HG02763 (cell line): ENCODE data around the gene RPL12.

Experiments used
- ATAC-seq: cut with Tn5 transposase; IDR thresholded peaks from one replicate; pipeline ENCODE4 v1.9.1; 2021; ENCODE audit warnings: mild to moderate bottlenecking, moderate library complexity; ENCODE audit not compliant: unreplicated experiment

The RPL12 gene

GRCh38 chr9:127444921-127445850, 6.0 kb downstream of the RPL12 start:
- ATAC-seq = no peak

- ATAC-seq = no peak
Measured at GRCh38 chr9:127444283-127444920, 6.8 kb downstream of the RPL12 start.

- ATAC-seq = no peak
Measured at GRCh38 chr9:127438394-127438793, 12.8 kb downstream of the RPL12 start.

GRCh38 chr9:127437497-127438264, 13.5 kb downstream of the RPL12 start:
- ATAC-seq = no peak

GRCh38 chr9:127430415-127430814, 20.8 kb downstream of the RPL12 start:
- no peak for ATAC-seq

GRCh38 chr9:127428348-127428747, 22.9 kb downstream of the RPL12 start:
- no peak for ATAC-seq

GRCh38 chr9:127426756-127427155, 24.4 kb downstream of the RPL12 start:
- no peak for ATAC-seq

GRCh38 chr9:127424676-127424999, 26.6 kb downstream of the RPL12 start:
- ATAC-seq = no peak

GRCh38 chr9:127423934-127424675, 27.1 kb downstream of the RPL12 start, which contains the start of gene ZNF79:
ZNF79 (plus strand) TSS chr9:127424382; CDS start chr9:127424788, 406 bp downstream.
- ATAC-seq = peak; percentile 88

GRCh38 chr9:127423476-127423933, 27.7 kb downstream of the RPL12 start:
- ATAC-seq = no peak

- ATAC-seq = no peak
Measured at GRCh38 chr9:127422787-127423186, 28.4 kb downstream of the RPL12 start.

GRCh38 chr9:127422133-127422782, 28.9 kb downstream of the RPL12 start:
- ATAC-seq = no peak

GRCh38 chr9:127421057-127421456, 30.1 kb downstream of the RPL12 start:
- no peak for ATAC-seq

- ATAC-seq = no peak
Measured at GRCh38 chr9:127419348-127419747, 31.9 kb downstream of the RPL12 start.

- no peak for ATAC-seq
Measured at GRCh38 chr9:127418037-127418471, 33.2 kb downstream of the RPL12 start.

GRCh38 chr9:127417131-127418036, 33.8 kb downstream of the RPL12 start:
- no peak for ATAC-seq

GRCh38 chr9:127415657-127416056, 35.5 kb downstream of the RPL12 start:
- ATAC-seq = no peak

GRCh38 chr9:127415141-127415540, 36.1 kb downstream of the RPL12 start:
- ATAC-seq = no peak

- no peak for ATAC-seq
Measured at GRCh38 chr9:127411122-127411521, 40.1 kb downstream of the RPL12 start.
